Measurements from ENCODE around the gene MYOT.
"Not testable (repeated sequence)": the region's sequence is repeated elsewhere in the genome, so short reads cannot be mapped to it uniquely, and the experiment has no call there.

The MYOT gene

DNA sequence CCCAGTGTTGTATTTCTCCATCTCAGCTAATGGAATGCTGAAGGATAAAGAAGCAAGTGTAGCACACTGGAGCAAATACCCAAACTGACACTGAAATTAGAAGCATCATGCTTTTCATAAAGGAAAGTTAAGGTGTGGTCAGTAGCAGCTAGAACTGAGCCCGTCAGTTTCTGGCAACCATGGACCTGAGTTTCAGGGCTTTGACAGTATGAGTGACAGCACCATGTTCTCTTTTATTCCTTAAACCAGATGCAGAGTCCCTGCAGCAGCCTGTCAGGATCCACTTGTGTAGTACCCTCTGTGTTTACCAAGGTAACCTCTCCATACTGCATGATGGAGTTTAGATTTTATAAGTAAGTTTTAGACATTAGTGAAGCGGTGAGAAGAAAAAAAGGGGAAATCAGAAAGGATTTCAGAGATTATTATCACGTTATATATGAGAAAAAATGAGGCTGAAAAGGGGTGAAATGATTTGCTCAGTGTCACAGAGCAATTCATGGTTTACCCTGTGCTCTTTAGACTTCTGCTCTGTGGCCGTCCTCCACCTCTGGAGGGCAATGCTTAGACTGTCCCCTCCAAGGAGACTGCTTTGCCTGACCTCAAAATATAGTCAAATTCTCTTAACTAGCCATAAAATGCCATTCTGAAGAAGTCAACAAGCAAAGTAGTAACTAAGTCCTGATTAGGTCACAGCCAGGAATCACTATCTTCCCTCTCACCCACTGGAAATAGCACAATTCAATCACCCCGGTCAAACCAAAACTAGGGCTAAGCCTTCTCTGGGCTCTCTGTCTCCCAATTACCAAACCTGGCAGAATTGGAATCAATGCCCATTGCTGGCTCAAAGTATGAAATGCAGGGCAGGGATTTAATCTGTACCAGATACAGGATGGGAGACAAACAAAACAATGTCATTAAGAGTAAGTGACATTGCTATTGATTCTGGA is 10.5 kb upstream of the MYOT start:
- DNase-seq = no peak

DNA sequence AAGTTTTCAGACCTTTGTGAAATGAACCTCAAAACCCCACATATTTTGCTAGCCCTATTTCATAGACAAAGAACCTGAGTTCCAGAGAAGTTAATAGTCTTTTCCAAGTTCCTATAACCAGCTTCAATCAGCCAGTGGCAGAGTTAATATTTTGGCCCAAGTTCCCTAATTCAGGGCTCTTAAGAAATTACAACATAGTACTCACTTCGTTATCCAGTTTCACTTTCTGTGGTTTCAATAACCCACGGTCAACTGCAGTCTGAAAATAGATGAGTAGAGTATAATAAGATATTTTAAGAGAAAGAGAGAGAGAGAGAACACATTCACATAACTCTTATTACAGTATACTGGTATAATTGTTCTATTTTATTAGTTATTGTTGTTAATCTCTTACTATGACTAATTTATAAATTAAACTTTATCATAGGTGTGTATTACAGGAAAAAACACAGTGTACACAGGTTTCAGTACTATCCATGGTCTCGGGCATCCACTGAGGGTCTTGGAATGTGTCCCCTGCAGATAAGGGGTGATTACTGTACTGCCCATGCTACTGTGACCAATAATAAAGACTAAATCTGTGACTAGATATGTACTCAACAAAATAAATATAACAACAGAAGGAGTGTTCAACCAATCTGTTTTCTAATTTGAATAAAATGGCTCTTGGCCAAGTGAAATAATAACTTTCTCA is 9.3 kb upstream of the MYOT start:
- DNase-seq = no peak

DNA sequence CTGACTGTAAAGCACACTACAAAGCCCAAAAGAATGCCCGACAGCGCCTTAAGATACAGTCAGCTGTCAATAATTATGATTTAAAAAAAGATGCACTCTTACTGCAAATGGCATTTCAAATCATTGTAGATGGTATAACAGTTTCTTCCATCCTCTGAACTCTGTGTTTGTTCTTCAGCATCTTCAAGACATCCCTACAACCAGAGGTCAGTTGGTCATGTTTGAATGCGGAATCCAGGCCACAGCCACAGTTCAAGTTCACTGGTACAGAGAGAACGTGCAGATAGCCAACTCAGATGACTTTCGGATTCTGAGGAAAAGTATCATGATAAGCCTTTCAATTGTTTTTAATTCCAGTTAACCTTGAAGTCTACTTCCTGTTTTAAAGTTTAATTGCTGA is 8.7 kb upstream of the MYOT start:
- no peak for DNase-seq

DNA sequence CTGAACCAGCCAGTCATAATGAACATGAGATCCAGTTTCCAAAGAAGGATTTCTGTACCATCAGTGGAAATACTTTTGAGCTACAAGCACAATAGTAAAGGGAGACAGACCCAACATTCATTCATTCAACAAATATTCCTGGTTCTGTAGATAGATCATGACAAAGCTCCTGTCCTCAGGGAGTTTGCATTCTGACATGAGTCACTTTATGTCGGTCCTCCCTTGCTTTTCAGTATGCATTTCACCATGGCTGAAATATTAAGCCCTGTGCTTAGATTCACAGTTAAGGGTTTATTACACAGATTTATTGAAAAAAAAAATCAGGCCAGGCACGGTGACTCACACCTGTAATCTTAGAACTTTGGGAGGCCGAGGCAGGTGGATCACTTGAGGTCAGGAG is 5.4 kb upstream of the MYOT start:
- no peak for DNase-seq

DNA sequence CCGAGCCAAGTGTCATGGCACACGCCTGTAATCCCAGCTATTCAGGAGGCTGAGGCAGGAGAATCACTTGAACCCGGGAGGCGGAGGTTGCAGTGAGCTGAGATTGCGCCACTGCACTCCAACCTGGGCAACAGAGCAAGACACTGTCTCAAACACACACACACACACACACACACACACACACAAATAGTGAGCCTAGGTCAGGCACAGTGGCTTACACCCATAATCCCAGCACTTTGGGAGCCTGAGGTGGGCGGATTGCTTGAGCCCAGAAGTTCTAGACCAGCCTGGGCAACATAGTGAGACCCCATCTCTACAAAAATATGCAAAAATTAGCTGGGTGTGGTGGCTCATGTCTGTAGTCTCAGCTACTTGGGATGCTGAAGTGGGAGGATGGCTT is 4.0 kb upstream of the MYOT start:
- not testable (repeated sequence) for DNase-seq

DNA sequence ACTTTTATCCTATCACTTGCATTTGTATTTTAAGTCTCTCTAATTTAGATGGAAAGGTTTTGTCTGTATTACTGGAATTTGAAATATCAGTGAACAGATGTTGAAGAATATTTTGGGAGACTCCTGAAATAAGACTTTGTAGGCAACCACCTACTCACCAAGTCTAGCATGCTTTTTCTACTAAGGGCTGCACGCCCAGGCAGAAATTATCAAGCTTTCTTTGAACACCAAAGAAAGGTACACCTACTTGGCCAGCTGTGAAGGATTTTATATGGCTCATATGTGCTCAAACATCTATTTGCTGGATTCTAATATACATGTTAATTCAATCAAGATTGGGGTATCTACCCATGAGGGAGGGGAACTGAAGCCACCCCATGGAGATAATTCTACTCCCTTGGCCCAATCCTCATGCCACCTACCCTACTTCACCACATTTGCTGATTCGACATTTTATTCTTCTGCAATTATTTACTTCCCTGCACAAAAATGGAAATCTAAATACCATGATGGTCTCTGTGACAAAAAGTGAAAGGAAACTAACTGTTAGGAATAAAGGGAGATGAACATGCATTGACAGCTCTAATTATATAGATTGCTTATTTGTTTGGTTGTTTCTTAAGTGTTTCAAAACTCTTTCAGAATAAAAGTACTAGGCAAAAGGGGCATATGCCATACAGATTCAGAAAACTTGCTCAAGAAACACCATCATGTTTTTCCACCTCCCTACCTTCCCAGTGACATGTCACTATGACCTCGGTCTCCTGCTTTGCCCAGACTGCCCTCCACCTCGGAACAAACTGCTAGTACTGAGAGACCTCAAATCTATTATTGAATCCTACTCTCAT is 895 bp upstream of the MYOT start:
- no peak for DNase-seq

DNA sequence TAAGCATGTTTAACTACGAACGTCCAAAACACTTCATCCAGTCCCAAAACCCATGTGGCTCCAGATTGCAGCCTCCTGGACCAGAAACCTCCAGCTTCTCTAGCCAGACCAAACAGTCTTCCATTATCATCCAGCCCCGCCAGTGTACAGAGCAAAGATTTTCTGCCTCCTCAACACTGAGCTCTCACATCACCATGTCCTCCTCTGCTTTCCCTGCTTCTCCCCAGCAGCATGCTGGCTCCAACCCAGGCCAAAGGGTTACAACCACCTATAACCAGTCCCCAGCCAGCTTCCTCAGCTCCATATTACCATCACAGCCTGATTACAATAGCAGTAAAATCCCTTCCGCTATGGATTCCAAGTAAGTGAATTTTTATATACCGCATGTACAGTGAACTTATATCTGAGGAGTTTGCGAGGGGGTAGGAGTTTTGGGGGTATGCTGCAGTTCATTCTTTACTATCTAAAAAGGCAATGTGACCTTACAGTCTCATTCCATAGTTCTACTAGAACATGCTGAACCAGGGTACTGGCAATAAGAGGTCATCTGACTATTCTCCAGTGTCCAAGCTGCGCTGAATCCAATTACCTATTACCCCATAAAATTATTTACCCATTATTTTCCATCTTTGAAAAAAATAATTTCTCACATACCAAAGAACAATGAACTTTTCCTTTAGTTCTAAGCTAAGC is 3.1 kb downstream of the MYOT start:
- no peak for DNase-seq

DNA sequence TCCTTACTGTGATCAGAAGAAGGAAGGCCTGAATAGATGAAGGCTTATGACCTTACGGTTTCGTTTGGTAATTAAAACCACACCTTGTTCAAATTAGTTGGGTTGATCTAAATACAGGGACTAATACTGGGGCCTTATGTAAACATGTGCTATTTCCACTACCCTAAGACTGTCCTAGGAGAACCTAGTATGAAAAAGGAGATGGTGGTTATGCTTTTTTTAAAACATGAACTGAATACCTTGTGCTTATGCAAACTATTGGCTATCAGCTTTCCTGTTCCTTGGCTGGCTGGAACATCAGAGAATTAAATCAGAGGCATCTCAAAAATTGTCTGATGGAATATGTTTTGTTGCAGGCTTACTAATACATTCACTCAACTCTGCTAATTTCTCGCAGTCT is 3.9 kb downstream of the MYOT start:
- DNase-seq = no peak

DNA sequence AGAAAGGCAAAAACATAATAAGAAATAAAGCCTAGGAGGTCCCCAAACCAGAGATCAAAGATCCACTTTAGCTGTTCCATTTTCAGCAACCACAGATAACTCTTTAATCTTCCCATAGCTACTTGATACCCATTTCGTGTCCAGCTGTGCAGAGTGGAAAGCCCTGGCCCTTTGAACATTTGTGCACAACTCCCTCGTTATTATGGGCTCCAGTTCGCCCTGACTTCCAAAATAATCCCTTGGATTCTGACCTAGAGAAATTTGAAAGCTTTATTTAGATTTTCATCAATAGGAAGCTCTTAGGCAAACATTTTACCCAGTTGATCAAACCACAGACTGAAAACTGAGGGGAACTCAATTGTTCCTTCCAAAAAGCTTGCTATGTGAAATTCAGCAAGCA is 4.8 kb downstream of the MYOT start:
- DNase-seq = no peak

DNA sequence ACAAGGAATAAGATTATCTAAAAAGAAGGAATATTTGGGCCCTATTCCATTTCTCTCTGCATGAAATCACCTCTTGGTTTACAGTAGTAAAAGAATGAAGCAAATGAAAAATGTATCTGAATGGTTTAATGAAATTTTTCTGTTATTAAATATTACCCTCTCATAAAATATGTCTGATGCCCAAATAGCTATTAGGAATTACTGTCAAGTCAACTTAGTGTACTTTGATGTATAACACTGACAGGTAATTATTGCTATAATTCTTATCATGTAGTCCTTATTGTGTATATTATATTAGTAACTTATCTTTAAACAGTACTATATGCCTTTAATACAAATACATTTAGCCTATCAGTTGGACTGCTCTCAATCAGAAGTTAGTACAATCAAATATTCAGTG is 8.4 kb downstream of the MYOT start:
- no peak for DNase-seq

DNA sequence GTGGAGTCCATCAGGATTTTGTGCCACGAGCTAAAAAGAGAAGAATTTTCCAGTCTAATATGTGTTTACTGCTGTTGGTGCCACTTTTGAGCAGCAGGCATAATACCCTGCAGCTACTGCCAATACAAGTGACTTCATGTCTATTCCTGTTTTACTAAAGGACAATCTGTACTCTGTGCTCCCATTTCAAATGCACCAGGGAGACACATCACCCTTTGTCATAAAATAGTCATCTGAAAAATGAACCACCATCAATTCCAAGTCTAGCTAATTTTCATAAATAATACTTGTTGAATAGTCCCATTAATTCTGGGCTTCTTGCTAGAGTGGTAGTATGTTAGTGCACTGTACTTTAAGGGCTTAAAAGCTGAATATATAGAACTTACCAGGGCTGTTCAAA is 12.7 kb downstream of the MYOT start:
- DNase-seq = no peak

DNA sequence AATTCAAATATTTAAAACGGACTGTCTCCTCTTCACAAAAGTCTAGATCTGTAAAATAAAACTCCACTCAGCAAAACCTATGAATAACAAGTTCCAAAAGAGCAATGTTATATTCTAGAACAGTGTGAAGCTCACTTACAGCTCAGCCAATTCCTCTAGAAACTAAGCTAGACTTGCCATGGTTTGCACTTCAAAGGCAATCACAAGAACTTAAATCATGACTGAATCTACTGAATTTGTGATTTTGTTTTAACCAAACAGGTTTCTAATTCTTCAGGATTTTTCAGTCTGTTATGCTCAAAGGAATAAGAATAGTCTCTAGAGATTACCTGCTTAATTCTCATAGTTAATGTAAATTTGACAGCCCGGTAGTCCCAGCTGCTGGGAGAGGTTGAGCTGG is 20.2 kb downstream of the MYOT start:
- no peak for DNase-seq

DNA sequence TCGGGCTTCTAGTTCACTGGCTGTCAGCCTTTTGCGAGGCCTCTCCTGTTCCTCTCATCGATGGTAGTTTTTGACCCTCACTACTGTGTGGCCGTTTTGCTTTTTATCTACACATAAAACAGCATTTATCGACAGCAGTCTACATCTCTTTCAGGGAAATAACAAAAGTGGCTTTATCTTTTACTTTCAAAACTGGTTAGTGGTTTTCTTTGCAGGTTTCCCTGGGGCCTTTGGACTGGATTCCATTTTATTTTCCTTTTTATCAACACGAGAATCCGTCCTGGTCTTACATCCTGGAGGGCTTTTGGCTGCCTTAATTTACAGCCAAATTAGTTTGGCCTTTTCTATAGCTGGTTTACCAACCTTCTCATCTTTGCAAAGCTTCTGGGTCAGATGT is 20.8 kb downstream of the MYOT start:
- DNase-seq = no peak

DNA sequence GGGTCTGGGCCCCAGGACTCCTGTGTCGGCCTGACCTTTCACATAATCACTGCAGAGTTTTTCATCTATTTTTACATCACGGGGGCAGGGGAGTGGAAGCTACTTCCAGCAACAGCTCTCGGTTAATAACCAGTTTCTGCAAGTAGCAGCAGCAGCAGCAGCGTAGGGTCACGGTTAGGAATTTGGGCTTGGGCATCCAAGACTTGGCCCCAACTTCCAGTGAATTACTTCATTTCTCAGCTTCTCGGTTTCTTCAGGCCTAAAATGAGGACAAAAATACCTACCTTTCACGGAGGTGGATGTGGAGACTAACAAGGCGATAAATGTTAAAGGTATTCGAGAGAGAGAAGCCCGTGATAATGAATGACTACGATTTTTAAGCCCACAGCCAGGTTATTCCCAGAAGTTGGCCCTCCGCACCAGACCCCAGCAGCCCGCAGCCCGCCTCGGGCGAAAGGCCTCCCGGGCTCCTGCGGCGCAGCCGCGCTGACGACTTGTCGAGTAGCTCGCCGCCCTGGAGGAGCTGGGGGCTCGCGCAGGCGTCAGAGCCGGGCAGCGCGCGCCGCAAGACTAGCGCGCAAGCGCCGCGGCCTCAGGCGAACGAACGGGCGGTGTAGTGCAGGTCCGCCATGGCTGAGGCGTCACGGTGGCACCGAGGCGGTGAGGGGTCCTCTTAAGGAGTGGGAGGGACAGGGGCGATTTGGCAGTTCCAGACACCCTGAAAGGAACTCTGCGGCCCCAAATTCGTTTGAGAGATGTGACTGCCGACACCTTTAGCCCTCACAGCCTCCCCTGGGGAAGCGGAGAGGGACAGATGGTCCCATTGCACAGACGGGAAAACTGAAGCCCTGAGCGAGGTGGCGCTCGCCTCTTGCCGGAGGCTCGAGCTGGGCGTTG is 21.5 kb downstream of the MYOT start, which contains the start of gene PKD2L2:
PKD2L2 (plus strand) TSS at position 595 of the 897 bp plus-strand sequence; CDS start at position 630, 35 bp downstream.
- no peak for DNase-seq

DNA sequence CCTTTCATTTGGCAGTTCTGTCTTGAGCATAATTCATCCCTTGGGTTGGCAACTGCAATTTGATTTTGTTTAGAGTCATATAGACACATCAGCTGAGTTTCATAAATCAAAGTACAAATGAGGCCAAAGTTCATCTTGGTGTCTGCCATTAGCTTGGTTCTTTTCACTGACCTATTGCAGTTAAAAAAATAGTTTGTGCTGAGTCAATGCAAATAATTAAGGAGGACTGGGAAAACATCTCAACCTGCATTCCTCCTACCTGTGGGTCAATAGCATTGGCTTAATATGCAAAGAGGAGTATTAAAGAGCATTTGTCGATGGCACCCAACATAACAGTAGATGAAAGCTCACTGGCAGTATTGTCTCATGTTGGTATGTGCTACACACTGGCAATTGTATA is 23.2 kb downstream of the MYOT start:
- DNase-seq = no peak

DNA sequence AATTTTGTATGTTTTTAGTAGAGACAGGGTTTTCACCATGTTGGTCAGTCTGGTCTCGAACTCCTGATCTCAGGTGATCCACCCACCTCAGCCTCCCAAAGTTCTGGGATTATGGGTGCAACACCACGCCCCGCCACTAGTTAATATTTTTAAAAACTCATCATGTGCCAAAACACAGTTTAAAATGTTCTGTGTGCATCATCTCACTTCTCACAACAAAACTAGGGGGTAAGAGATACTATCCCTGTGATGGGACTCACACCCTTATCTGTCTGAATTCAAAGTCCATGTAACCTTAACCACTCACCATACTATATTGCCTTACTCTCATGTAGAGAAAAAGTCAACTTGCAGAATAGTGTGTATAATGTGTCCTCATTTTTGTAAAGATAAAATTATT is 24.2 kb downstream of the MYOT start:
- DNase-seq = no peak

DNA sequence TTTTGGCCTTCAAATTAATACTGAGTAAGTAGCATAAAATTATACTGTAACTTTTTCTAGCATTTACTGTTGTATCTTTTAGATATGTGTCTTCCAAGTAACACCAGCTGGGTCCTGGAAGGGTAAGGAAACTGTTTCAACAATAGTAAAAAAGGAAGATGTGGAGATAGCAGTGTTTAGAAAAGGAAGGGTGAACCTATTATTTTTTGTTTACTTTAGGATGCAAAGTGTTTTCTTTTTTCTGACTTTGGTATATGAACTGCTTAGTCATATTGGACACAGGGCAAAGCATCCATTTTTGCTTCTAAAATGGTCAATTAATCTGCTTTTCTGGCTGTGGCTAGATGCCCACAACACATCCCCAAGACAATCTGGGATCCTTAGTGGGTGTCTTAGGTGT is 26.9 kb downstream of the MYOT start:
- no peak for DNase-seq

DNA sequence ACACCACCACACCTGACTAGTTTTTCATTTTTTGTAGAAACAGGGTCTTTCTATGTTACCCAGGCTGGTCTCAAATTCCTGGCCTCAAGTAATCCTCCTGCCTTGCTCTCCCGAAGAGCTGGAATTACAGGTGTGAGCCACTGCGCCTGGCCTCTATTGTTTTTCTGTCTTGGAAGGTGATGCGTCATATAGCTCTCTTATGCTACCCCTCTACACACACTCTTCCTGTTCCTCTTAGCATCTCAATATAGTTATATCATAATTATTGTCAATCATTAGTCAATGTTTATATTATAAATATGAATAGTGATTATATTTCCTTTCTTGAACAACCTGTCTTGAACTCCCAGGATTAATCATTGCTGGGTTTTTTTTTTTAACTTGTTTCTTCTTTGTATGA is 28.9 kb downstream of the MYOT start:
- DNase-seq = no peak

DNA sequence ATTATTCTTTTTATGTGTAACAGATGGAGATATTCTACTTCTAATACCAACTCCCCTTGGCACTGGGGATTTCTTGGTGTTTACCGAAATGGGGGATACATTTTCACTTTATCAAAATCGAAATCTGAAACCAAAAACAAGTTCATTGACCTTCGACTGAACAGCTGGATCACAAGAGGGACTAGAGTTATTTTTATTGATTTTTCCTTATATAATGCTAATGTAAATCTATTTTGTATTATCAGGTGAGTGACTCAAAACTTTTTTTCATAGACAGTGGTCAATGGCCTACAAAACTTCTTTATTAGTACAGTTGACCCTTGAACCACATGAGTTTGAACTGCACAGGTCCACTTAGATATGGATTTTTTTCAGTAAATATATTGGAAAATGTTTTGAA is 31.8 kb downstream of the MYOT start:
- no peak for DNase-seq

DNA sequence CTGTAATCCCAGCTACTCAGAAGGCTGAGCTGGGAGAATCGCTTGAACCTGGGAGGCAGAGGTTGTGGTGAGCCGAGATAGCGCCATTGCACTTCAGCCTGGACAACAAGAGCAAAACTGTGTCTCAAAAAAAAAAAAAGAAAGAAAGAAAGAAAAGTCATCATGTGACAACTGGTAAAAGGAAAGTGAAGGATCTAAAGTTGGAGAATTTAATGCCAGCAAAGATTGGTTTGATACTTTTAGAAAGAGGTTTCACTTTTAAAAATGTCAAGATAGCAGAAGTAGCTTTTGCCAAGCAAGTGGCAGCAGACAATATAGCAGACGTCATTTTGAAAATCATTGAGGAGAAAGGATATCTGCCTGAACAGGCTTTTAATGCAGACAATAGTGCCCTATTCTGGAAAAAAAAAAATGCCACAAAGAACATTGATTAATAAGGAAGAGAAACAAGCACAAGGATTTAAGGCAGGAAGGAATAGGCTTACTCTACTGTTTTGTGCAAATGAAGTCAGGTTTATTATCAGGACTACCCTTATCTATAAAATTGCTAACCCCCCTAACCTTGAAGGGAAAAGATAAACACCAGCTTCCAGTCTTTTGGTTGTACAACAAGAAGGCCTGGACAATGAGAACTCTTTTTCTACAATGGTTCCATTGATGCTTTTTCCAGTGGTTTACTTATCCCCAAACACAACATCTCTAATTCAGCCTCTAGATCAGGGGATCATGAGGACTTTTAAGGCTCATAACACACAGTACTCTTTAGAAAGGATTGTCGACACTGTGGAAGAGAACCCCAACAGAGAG is 33.6 kb downstream of the MYOT start:
- DNase-seq = no peak

Measured in SHP77 (cell line).